ENCODE measurements around the gene HECA. TPM values are rescaled to one million over a fixed set of nuclear protein-coding genes. Genes with fewer than 3 reads are reported as not detected.

HECA gene
- total RNA-seq, 1 donor = 53.9 TPM

DNA sequence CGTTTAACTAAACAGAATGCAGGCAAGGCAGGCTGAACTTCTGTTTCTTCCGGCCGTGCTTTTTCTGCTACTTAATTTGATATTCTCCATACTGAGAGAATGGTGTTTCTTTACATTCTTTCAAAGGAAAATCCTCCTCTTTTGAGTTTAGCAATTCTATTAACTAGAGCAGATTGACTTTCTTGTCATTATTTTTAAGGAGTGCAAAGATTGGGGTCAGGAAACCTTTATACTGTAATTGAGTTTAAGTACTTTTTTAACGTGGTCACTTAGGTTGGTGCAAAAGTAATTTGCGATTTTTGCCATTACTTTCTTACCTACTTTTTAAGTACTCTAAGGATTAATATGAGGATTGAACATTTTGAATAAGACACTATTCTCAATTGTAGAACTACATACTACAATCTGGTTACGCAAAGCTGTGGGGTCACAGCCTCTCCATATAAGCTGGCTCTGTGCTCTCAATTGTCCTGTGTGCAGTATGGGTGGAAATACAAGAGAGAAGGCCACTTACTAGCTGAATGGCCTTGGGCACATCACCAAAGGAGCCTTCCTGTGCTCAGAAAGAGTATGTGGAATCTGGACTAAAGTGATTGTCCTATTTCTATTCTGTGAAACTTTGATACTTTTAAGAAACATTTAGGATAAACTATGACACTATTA is 16.7 kb downstream of the HECA start:
- Histone ChIP-seq H3K27me3 (ENCODE audit: insufficient read depth, low read length) (no peaks in the 10 kb centered on the region), H4K20me1 (ENCODE audit: insufficient read depth, low read length) (peaks cover 12% of the 10 kb centered on the region), H3K27ac (ENCODE audit: low read depth, low read length) (no peak overlapping the region), H3K4me2 (ENCODE audit: insufficient read depth, low read length) (no peak overlapping the region), H3K79me2 (ENCODE audit: insufficient read depth, low read length) (peaks cover 66% of the 10 kb centered on the region), H3K9me3 (ENCODE audit: low read depth, low read length) (no peaks in the 10 kb centered on the region), H2AFZ (ENCODE audit: low read length) (no peak overlapping the region), H3K4me3 (ENCODE audit: insufficient read depth, low read length) (no peak overlapping the region), H3K36me3 (ENCODE audit: insufficient read depth, low read length) (no peaks in the 10 kb centered on the region), H3K4me1 (ENCODE audit: insufficient read depth, low read length) (peaks cover 35% of the 10 kb centered on the region)
- no peak for DNase-seq (ENCODE audit: insufficient read length, low spot score, missing footprints)
- TF ChIP-seq, protein P1, sequence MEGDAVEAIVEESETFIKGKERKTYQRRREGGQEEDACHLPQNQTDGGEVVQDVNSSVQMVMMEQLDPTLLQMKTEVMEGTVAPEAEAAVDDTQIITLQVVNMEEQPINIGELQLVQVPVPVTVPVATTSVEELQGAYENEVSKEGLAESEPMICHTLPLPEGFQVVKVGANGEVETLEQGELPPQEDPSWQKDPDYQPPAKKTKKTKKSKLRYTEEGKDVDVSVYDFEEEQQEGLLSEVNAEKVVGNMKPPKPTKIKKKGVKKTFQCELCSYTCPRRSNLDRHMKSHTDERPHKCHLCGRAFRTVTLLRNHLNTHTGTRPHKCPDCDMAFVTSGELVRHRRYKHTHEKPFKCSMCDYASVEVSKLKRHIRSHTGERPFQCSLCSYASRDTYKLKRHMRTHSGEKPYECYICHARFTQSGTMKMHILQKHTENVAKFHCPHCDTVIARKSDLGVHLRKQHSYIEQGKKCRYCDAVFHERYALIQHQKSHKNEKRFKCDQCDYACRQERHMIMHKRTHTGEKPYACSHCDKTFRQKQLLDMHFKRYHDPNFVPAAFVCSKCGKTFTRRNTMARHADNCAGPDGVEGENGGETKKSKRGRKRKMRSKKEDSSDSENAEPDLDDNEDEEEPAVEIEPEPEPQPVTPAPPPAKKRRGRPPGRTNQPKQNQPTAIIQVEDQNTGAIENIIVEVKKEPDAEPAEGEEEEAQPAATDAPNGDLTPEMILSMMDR (IDR thresholded peaks at IDR 0.05; ENCODE audit: extremely low read depth, low read depth, low read length) = no peak

GRCh38 chr6:139152088-139152891 is 17.4 kb downstream of the HECA start:
- no peak overlapping the region for H3K4me3 ChIP-seq (ENCODE audit: insufficient read depth, low read length)
- no peaks in the 10 kb centered on the region for H3K9me3 ChIP-seq (ENCODE audit: low read depth, low read length)
- H3K27me3 ChIP-seq (ENCODE audit: insufficient read depth, low read length) = no peaks in the 10 kb centered on the region
- H3K36me3 ChIP-seq (ENCODE audit: insufficient read depth, low read length) = no peaks in the 10 kb centered on the region
- H2AFZ ChIP-seq (ENCODE audit: low read length) = no peak overlapping the region
- H3K27ac ChIP-seq (ENCODE audit: low read depth, low read length) = peak overlapping the region; percentile 64
- H3K79me2 ChIP-seq (ENCODE audit: insufficient read depth, low read length) = peaks cover 59% of the 10 kb centered on the region
- H3K4me1 ChIP-seq (ENCODE audit: insufficient read depth, low read length) = peaks cover 35% of the 10 kb centered on the region
- no peak overlapping the region for H3K4me2 ChIP-seq (ENCODE audit: insufficient read depth, low read length)
- TF ChIP-seq, protein P1 (IDR thresholded peaks at IDR 0.05; ENCODE audit: extremely low read depth, low read depth, low read length) = no peak
- no peak for DNase-seq (ENCODE audit: insufficient read length, low spot score, missing footprints)
- peaks cover 12% of the 10 kb centered on the region for H4K20me1 ChIP-seq (ENCODE audit: insufficient read depth, low read length)

- peak overlapping the region; percentile 64 for H3K27ac ChIP-seq (ENCODE audit: low read depth, low read length)
- peaks cover 12% of the 10 kb centered on the region for H4K20me1 ChIP-seq (ENCODE audit: insufficient read depth, low read length)
- TF ChIP-seq, protein P1 (IDR thresholded peaks at IDR 0.05; ENCODE audit: extremely low read depth, low read depth, low read length) = no peak
- no peak overlapping the region for H2AFZ ChIP-seq (ENCODE audit: low read length)
- no peak overlapping the region for H3K4me3 ChIP-seq (ENCODE audit: insufficient read depth, low read length)
- H3K79me2 ChIP-seq (ENCODE audit: insufficient read depth, low read length) = peaks cover 59% of the 10 kb centered on the region
- H3K9me3 ChIP-seq (ENCODE audit: low read depth, low read length) = no peaks in the 10 kb centered on the region
- no peaks in the 10 kb centered on the region for H3K36me3 ChIP-seq (ENCODE audit: insufficient read depth, low read length)
- peaks cover 35% of the 10 kb centered on the region for H3K4me1 ChIP-seq (ENCODE audit: insufficient read depth, low read length)
- no peak overlapping the region for H3K4me2 ChIP-seq (ENCODE audit: insufficient read depth, low read length)
- no peaks in the 10 kb centered on the region for H3K27me3 ChIP-seq (ENCODE audit: insufficient read depth, low read length)
- DNase-seq (ENCODE audit: insufficient read length, low spot score, missing footprints) = no peak
These were observed 18.0 kb downstream of the HECA start for GRCh38 chr6:139152892-139153271.

- no peak overlapping the region for H3K4me3 ChIP-seq (ENCODE audit: insufficient read depth, low read length)
- H3K4me2 ChIP-seq (ENCODE audit: insufficient read depth, low read length) = peak overlapping the region; percentile 58
- no peaks in the 10 kb centered on the region for H3K27me3 ChIP-seq (ENCODE audit: insufficient read depth, low read length)
- DNase-seq (ENCODE audit: insufficient read length, low spot score, missing footprints) = peak; percentile 84
- H2AFZ ChIP-seq (ENCODE audit: low read length) = no peak overlapping the region
- H3K36me3 ChIP-seq (ENCODE audit: insufficient read depth, low read length) = no peaks in the 10 kb centered on the region
- H3K9me3 ChIP-seq (ENCODE audit: low read depth, low read length) = no peaks in the 10 kb centered on the region
- peaks cover 50% of the 10 kb centered on the region for H3K79me2 ChIP-seq (ENCODE audit: insufficient read depth, low read length)
- TF ChIP-seq, protein P1 (IDR thresholded peaks at IDR 0.05; ENCODE audit: extremely low read depth, low read depth, low read length) = no peak
- H4K20me1 ChIP-seq (ENCODE audit: insufficient read depth, low read length) = peaks cover 9% of the 10 kb centered on the region
- peak overlapping the region; percentile 64 for H3K27ac ChIP-seq (ENCODE audit: low read depth, low read length)
- H3K4me1 ChIP-seq (ENCODE audit: insufficient read depth, low read length) = peaks cover 35% of the 10 kb centered on the region
These were observed 19.0 kb downstream of the HECA start for GRCh38 chr6:139153855-139154254.

Measured in osteoblast (primary cell).